GM08714 (cell line): Measurements from ENCODE around the gene CST2.
"Not testable (repeated sequence)": the region's sequence is repeated elsewhere in the genome, so short reads cannot be mapped to it uniquely, and the experiment has no call there.

Experiments used
- H3K4me3 ChIP-seq: fragments of 200-500 bp; sonication (Bioruptor generic); 2 replicates; pipeline ENCODE4 v1.5.1; 2014; ENCODE audit warnings: mild to moderate bottlenecking, low read length, inconsistent platforms
- ZNF274 ChIP-seq: IDR thresholded peaks from 2 replicates; pipeline ENCODE4 v1.6.1; 2012; ENCODE audit warnings: mild to moderate bottlenecking, low read depth, low read length

CST2 gene

DNA sequence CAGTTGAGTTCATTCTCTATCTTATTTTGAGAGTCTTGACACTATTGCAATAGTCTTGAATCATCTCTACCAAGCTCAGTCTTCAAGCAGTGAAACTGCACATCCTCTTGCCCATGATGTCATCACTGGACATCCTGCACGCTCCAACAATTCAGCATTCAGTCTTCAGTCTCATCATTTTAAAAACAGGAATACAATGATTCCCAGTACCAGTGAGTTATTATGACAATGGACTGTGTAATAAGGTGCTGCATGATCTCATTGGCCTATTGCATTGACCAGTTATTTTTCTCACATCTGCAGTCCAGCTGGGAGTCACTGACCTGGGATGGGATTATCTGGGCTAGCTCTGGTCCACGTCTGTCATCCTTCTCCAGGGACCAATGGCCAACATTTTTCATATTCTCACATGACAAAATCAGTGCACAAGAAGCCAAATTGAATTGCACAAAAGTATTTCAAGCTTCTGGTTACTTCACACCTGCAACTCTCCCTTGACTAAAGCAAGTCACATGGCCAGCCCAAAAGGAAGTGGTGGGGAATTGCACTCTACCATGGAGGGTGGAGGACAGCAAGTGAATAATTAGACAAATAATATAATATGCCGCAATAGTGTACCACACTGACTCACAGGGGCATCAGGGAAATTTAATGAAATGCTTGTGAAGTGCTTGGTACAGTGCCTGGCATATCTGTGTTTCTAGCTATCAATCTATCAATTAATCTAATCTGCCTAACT is 6.4 kb upstream of the CST2 start:
- no peak overlapping the region for H3K4me3 ChIP-seq
- no peak for TF ChIP-seq ZNF274

DNA sequence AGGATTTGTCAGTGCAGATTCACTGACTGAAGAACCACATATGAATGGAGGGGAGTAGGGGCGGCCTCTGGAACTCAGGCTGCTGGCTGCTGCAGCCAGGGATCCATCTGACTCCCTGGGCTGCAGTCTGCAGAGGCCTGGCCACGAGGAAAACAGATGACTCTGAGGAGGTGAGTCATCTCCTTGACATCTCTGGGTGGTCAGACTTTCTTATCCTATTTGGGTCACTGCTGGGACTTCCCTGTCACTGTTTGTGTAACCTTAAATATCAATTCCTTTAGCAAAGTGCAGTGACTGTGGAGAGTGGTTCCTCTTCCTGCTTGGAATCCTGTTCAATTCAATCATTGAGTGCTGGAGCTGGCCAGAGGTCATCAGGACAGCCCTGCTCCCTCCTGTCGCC is 5.4 kb upstream of the CST2 start:
- H3K4me3 ChIP-seq = not testable (repeated sequence)

DNA sequence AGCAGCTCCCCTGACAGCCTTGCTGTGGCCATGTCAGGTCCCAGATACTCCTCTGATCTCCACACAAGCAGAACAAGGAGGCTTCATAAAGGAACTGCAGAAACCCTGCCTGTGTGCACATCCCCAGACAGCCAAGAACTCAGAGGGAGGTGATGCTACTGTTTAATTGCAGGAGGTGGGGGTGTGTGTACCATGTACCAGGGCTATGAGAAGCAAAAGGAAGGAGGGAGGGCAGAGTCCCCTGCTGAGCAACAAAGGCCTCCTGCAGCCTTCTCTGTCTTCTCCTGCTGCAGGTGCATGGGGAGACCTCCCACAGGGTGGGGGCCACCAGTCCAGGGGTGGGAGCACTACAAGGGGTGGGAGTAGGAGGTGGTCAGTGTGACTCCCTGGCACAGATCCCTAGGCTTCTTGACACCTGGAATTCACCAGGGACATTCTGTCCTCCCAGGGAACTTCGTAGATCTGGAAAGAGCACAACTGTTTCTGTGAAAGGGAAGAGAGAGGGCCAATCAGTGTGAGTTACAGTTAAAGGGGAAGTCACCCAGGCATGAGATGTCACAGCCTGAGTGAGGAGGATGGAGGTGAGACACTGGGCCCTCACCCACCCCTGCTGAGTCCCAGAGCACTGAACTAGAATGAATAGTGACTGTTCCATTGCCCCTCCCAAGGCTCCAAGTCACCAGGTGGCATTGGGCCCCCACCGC is 2.8 kb downstream of the CST2 start:
- no peak overlapping the region for H3K4me3 ChIP-seq
- no peak for TF ChIP-seq ZNF274

DNA sequence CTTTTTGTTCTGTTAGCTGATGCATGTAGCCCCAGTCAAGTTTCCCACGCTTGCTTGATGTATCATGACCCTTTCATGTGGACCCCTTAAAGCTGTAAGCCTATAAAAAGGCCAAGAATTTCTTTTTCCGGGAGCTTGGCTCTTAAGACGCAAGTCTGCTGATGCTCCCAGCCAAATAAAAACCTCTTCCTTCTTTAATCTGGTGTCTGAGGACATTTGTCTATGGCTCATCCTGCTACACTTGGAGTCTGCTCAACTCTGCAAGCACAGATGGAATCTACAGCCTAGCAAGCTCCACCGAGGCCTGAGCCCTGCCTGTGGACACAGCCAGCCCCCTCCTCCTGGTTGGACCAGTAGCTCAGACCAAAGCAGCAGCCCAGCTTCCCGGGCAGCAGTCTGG is 3.4 kb downstream of the CST2 start:
- no peak for TF ChIP-seq ZNF274
- no peak overlapping the region for H3K4me3 ChIP-seq

DNA sequence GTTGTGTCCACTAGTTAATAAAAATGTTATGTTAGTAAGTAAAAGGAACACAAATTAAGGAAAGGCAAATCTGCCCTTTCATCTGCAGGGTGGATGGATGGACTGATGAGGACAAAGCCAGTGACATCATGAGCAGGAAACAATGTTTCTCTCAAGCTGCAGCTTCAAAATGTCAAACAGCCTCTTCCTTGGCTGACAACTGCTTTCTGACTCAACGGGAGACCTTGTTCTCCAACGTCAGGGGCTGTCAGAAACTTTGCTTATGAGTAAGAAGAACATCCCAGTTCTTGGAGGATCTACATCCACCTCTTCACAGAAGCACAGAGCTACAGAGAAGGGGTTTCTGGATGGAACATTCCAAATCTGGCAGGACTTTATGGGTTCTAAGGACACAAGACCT is 6.0 kb downstream of the CST2 start:
- no peak for TF ChIP-seq ZNF274

DNA sequence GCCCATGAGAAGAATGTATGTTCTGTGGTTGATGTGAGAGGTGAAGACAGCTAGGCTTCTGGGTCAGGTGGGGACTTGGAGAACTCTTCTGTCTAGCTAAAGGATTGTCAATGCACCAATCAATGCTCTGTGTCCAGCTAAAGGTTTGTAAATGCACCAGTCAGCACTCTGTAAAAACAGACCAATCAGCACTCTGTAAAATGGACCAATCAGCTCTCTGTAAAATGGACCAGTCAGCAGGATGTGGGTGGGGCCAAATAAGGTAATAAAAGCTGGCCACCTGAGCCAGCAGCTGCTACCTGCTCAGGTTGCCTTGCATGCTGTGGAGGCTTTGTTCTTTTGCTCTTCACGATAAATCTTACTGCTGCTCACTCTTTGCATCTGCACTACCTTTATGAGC is 15.0 kb downstream of the CST2 start:
- H3K4me3 ChIP-seq = not testable (repeated sequence)

More for the DNA sequence above, 6.0 kb downstream of the CST2 start:
- H3K4me3 ChIP-seq = no peak overlapping the region

DNA sequence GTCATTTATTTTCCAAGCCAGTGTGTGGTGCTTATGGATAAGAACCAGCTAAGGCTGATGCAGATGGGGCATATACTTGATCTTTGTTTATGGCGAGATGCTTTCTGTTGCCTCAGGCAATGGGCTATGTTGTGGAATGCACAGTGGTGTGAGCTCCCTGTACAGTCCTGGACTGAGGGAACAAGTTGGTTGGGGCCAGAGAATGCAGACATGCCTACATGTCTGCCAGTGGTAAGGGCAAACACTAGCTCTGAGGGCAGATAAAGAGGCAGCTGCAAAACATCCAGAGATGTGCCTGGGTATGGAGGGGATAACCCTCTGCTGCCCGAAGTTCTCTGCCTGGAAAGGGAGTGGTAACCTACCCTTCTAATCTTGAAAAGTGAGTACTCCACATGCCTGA is 16.2 kb downstream of the CST2 start:
- H3K4me3 ChIP-seq = not testable (repeated sequence)

DNA sequence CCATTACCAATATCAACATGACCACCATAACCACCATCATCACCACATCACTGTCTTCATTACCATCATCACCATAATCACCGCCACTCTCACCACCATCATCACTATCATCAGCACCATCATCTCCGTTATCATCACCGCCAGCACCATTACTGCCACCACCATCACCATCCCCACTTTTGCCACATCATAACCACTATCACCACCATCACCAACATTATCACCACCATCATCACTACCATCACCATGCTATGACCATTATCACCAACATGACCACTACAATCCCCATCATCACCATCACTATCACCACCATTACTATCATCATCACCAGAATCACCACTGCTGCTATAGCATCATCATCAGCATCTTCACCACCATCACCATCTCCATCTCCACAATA is 25.7 kb downstream of the CST2 start:
- no peak overlapping the region for H3K4me3 ChIP-seq
- no peak for TF ChIP-seq ZNF274

DNA sequence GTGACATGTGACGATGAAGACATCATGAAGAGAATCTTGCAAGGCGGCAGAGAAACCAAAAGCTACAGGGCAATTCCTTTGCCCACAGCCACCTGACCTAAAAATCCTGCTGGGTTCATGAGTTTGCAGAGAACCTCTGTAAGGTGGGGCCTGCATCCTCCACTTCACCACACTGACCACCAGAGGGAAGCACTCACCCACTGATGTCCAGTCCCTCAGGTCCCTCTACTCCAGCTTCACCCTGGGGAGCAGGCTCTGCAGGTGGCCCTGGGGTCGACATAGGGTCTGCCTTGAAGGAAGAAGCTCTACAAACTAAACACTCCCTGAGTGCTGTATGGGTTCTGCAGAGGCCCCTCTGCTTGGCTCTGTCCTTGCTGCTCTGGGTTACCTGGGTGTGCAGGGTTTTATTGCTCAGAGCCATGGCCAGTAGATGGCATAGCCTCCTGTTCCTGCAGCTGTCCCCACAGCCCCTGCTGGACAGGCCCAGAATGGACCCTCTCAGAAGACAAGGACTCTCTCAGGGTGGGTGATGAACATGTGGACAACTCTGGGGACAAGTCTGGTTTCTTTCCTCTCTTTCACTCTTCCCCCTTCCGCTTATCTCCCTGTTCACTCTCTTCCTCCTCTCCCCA is 27.2 kb downstream of the CST2 start:
- not testable (repeated sequence) for H3K4me3 ChIP-seq

DNA sequence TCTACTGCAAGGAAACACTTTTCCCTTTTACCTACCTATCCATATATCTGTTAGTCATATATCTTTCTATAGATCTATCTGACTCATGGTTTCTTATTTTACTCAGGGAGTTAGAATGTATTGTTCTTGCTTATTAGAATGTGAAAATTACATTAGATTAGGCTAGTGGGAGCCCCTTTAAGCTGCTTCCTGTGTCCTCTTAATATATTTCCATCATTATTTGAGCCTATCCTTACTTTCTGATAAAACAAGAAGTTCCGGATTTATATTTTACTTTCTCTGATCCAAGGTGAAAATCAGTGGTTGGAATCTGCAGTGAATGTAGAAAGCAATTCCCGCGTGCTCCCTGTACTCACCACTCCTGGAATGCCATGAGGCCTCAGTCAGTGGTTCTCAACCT is 31.0 kb downstream of the CST2 start:
- H3K4me3 ChIP-seq = no peak overlapping the region
- no peak for TF ChIP-seq ZNF274

DNA sequence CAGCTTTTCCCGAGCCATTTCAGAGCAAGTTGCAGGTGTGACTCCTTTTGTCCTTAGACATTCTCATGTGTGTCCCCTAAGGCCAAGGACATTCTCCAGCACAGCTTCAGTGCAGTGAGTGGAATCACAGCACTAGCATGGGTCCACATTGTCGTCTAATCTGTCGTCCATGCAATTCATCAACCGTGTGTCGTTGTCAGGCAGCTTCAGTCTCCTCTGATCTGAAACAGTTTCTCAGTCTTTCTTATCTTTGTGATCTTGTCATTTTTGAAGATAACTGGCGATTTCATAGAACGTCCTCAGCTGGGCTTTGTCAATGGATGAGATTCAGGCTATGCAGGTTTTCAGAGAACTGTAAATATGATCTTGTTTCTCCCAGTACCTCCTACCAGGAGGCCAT is 31.7 kb downstream of the CST2 start:
- no peak for TF ChIP-seq ZNF274
- no peak overlapping the region for H3K4me3 ChIP-seq

DNA sequence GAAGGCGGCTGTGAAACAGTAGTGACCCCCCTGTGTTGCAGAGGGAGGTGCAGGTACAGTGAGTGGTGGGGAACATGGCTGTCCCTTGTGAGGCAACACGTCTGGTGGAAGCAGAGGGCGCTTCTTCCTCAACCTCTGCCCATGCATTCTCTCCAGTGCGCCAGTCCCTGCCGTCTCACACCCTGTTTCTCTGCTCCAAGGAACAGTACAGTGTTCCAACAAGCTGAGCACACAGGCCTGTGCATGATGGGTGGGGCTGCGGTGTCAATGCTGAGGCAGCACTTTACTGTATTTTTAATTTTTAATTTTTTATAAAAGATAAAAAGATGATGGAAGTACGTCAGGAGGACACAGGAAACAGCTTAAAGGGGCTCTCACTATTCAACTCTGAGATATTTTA is 32.5 kb downstream of the CST2 start:
- no peak for TF ChIP-seq ZNF274
- H3K4me3 ChIP-seq = no peak overlapping the region

DNA sequence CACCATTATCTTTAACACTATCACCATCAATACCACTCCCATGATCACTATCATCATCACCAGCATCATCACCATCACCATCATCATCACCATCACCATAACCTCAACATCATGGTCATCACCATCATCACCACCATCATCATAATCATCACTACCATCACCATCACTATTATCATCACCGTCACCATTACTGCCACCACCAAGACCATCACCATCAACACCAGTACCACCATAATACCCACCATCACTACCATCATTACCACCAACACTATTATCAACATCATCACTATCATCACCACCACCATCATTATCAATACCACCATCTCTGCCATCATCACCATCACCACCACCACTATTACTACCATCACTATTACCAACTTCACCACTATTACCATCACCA is 43.1 kb downstream of the CST2 start:
- TF ChIP-seq ZNF274 = no peak
- H3K4me3 ChIP-seq = no peak overlapping the region

DNA sequence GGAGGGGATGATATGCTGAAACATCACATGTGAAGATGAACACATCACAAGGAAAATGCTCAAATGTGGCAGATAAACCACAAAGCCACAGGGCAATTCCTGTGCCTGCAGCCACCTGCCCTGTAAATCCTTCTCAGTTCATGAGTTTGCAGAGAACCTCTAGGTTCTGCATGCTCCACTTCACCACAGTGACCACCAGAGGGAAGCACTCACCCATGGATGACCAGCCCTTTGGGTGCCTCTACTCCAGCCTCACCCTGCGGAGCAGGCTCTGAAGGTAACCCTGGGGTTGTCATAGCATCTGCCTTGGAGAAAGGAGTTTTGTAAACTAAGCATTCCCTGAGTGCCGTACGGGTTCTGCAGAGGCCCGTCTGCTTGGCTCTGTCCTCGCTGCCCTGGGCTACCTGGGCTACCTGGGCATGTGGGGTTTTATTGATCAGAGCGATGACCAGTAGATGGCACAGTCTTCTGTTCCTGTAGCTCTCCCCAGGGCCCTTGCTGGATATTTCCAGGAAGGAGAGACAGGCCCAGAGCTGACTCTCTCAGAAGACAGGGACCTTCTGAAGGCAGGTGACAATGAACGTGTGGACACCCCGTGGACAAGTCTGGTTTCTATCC is 44.1 kb downstream of the CST2 start:
- no peak for TF ChIP-seq ZNF274
- no peak overlapping the region for H3K4me3 ChIP-seq

DNA sequence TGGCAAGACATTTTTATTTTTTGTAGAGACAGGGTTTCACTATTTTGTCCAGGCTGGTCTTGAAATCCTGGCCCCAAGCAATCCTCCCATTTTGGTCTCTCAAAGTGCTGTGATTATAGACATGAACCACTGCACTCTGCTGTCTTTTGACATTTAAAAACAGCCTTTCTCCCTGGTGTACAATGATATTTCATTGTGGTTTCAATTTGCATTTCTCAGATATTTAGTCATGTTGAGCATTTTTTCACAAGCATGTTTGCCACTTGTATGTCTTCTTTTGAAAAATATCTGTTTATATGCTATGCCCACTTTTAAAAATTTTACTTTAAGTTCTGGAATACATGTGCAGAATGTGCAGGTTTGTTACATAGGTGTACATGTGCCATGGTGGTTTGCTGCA is 47.9 kb downstream of the CST2 start:
- not testable (repeated sequence) for H3K4me3 ChIP-seq

DNA sequence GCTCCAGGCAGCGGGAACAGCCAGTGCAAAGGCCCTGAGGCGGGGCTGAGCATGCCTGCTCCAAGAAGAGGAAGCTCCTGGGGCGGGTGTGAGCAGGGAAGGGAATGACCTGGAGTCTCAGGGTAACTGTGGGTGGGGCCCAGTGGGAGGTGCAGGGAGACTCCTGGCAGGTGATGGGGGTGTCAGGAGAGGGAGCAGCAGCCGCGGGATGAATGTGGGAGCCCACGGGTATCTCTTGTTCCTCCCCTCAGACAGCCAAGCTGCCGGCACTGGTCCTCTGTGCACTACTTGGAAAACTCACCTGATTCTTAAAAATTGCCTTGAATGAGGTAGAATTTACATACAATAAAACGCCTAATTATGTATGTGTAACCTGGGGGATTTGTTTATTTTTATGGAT is 49.1 kb downstream of the CST2 start:
- H3K4me3 ChIP-seq = not testable (repeated sequence)
